K562 (cell line): ENCODE measurements around the gene HOXA5. TPM values are rescaled to one million over a fixed set of nuclear protein-coding genes. Genes with fewer than 3 reads are reported as not detected.

Experiments
- ATAC-seq: fragments of 200-7000 bp; cut with Tn5 transposase; 3 replicates; pipeline ENCODE4 v1.9.1; 2020; ENCODE audit warnings: moderate library complexity
- BruUV-seq: library from RNA; stranded (reverse); fragments of 400-500 nt; replicated peaks from 2 replicates; lab custom pipeline; 2021; lab: Mats Ljungman, UMichigan
- CTCF ChIA-PET: fragments of 300-600 bp; formaldehyde crosslinking; extraction: SDS; loops from one replicate; lab custom pipeline; 2021; ENCODE audit warnings: low intra/inter-chr PET ratio; lab: Yijun Ruan, JAX
- POLR2A ChIA-PET: fragments of 300-600, 350-650 bp; sonication (Branson Sonifier 250); formaldehyde crosslinking; extraction: SDS; loops from one replicate; lab custom pipeline; 2021; ENCODE audit warnings: antibody characterized with exemption, inconsistent platforms; lab: Yijun Ruan, JAX
- DNase-seq, 4 experiments: peaks; one replicate each; pipeline versions ENCODE4 v3.0.0 to v3.0.0-alpha.2; 2011 to 2018; ENCODE audit warnings: low spot score in 3 of 4, mixed read lengths in 3 of 4; ENCODE audit errors: extremely low read depth in 1 of 4
- FAIRE-seq: peaks from 2 replicates; lab custom pipeline; 2011; peaks lifted over from hg19 to GRCh38; lab: Jason Lieb, UNC
- H2AFZ ChIP-seq: 2 replicates; pipeline ENCODE4 v1.6.0; 2011; ENCODE audit warnings: low read depth, low read length, control low read depth, inconsistent platforms
- H3K27ac ChIP-seq: fragments of 200-600 bp; 3 replicates; pipeline ENCODE4 v1.8.0; 2011; ENCODE audit warnings: low read depth, mild to moderate bottlenecking, control low read depth, inconsistent platforms, low read length, moderate library complexity, mixed read lengths; ENCODE audit errors: extremely low read depth
- H3K27me3 ChIP-seq, 2 experiments: fragments of 300-600 bp in 1 of 2; 2 replicates in 1 of 2; 3 replicates in 1 of 2; pipeline versions ENCODE4 v1.6.0 to v1.8.0; 2011; ENCODE audit warnings: inconsistent platforms in 2 of 2, low read length in 2 of 2, mild to moderate bottlenecking in 1 of 2, mixed read lengths in 1 of 2, moderate library complexity in 1 of 2; ENCODE audit not compliant: control insufficient read depth in 2 of 2, insufficient read depth in 2 of 2
- H3K36me3 ChIP-seq: fragments of 300-600 bp; 3 replicates; pipeline ENCODE4 v1.8.0; 2011; ENCODE audit warnings: mild to moderate bottlenecking, low read length, inconsistent platforms; ENCODE audit not compliant: control insufficient read depth, insufficient read depth
- H3K4me1 ChIP-seq, 2 experiments: fragments of 200-600 bp in 1 of 2; replicated peaks in 1 of 2; 2 replicates in 1 of 2; 3 replicates in 1 of 2; pipeline versions ENCODE4 v1.5.1 to v1.8.0; 2011; ENCODE audit warnings: inconsistent platforms in 2 of 2, low read length in 2 of 2, mild to moderate bottlenecking in 1 of 2, mixed read lengths in 1 of 2, moderate library complexity in 1 of 2; ENCODE audit not compliant: control insufficient read depth in 2 of 2, insufficient read depth in 2 of 2
- H3K4me2 ChIP-seq: 2 replicates; pipeline ENCODE4 v1.6.1; 2011; ENCODE audit warnings: low read length, control low read depth, inconsistent platforms, mixed read lengths; ENCODE audit not compliant: insufficient read depth
- H3K4me3 ChIP-seq: fragments of 200-600 bp; sonication (generic), shearing (Covaris generic); 2 replicates; pipeline ENCODE4 v1.5.1; 2016; ENCODE audit warnings: control low read depth, inconsistent platforms
- H3K79me2 ChIP-seq: fragments of 200-600 bp; 3 replicates; pipeline ENCODE4 v1.8.0; 2011; ENCODE audit warnings: low read length, inconsistent platforms; ENCODE audit not compliant: control insufficient read depth, insufficient read depth
- H3K9ac ChIP-seq, 2 experiments: 2 replicates each; pipeline versions ENCODE4 v1.6.0 to v1.6.1; 2011; ENCODE audit warnings: low read depth in 2 of 2, low read length in 2 of 2, control low read depth in 1 of 2, inconsistent platforms in 1 of 2, mild to moderate bottlenecking in 1 of 2, mixed read lengths in 1 of 2; ENCODE audit not compliant: insufficient read depth in 1 of 2
- H3K9me1 ChIP-seq: one replicate; pipeline ENCODE4 v1.6.0; 2011; ENCODE audit warnings: inconsistent platforms, mild to moderate bottlenecking, low read length, moderate library complexity; ENCODE audit not compliant: control insufficient read depth, insufficient read depth
- H3K9me3 ChIP-seq: replicated peaks from 2 replicates; pipeline ENCODE4 v1.5.1; 2011; ENCODE audit warnings: low read depth, low read length, inconsistent platforms; ENCODE audit not compliant: control insufficient read depth, insufficient read depth
- H4K20me1 ChIP-seq: replicated peaks from 2 replicates; pipeline ENCODE4 v1.6.1; 2011; ENCODE audit warnings: low read length, inconsistent platforms, mixed read lengths; ENCODE audit not compliant: control insufficient read depth, insufficient read depth
- ATF6 ChIP-seq: sonication (generic); formaldehyde crosslinking; IDR thresholded peaks from 2 replicates; pipeline ENCODE4 v1.4.0; 2020; ENCODE audit warnings: mild to moderate bottlenecking, missing genetic modification reagents
- CGGBP1 ChIP-seq: fragments of 250-450 bp; sonication (Bioruptor Pico); IDR thresholded peaks from 2 replicates; pipeline ENCODE4 v1.9.0; 2021; ENCODE audit warnings: mild to moderate bottlenecking
- ETV6 ChIP-seq, 3 experiments: fragments of 150-350 bp in 1 of 3; sonication (generic) in 1 of 3; formaldehyde crosslinking in 1 of 3; IDR thresholded peaks; 2 replicates each; pipeline versions ENCODE4 v1.6.1 to v1.8.0; 2014 to 2022; ENCODE audit warnings: borderline replicate concordance in 2 of 3, low read depth in 2 of 3, antibody characterized with exemption in 1 of 3, low read length in 1 of 3, mild to moderate bottlenecking in 1 of 3, missing genetic modification reagents in 1 of 3
- KLF1 ChIP-seq: fragments of 450-650 bp; IDR thresholded peaks from 2 replicates; pipeline ENCODE4 v1.6.1; 2016; ENCODE audit warnings: missing genetic modification characterization, missing compliant biosample characterization
- PREB ChIP-seq: sonication (generic); formaldehyde crosslinking; IDR thresholded peaks from 2 replicates; pipeline ENCODE4 v1.8.1; 2023; ENCODE audit warnings: mild to moderate bottlenecking, missing genetic modification reagents
- SIX5 ChIP-seq, 2 experiments: IDR thresholded peaks; 2 replicates each; pipeline ENCODE4 v1.6.1; 2011; ENCODE audit warnings: low read length in 2 of 2, borderline replicate concordance in 1 of 2, low read depth in 1 of 2, mild to moderate bottlenecking in 1 of 2, moderate library complexity in 1 of 2; ENCODE audit not compliant: insufficient read depth in 1 of 2
- SRF ChIP-seq, 2 experiments: fragments of 250-450, 450-650 bp in 1 of 2; sonication (Bioruptor Pico) in 1 of 2; sonication (generic) in 1 of 2; formaldehyde crosslinking; IDR thresholded peaks; 2 replicates each; pipeline versions ENCODE4 v1.5.0 to v1.5.1; 2020 to 2022; ENCODE audit warnings: mild to moderate bottlenecking in 1 of 2, missing genetic modification reagents in 1 of 2
- TAF7 ChIP-seq: fragments of 450-650 bp; IDR thresholded peaks from 2 replicates; pipeline ENCODE4 v1.6.1; 2016; ENCODE audit warnings: missing genetic modification characterization, missing compliant biosample characterization
- XRCC5 ChIP-seq: fragments of 200-400 bp; formaldehyde crosslinking; IDR thresholded peaks from 2 replicates; pipeline ENCODE4 v1.6.1; 2017; ENCODE audit warnings: low read depth, mild to moderate bottlenecking, low read length
- ZBTB33 ChIP-seq: sonication (generic); formaldehyde crosslinking; IDR thresholded peaks from 2 replicates; pipeline ENCODE4 v1.8.1; 2023; ENCODE audit warnings: mild to moderate bottlenecking, missing genetic modification reagents
- ZNF586 ChIP-seq: fragments of 450-650 bp; formaldehyde crosslinking; conservative IDR thresholded peaks from 2 replicates; pipeline ENCODE4 v1.4.0; 2020; ENCODE audit warnings: mild to moderate bottlenecking, moderate library complexity
- WGBS: fragments of 100-300 bp; shearing (Covaris generic); methylation state at CpG from one replicate; pipeline ENCODE4 v1.1.6; 2016; ENCODE audit warnings: low coverage, mixed read lengths; ENCODE audit not compliant: insufficient coverage; ENCODE audit errors: missing lambda C conversion rate; 5-methylcytosine and 5-hydroxymethylcytosine counted together
- in situ Hi-C: fragments of 300-500 bp; cut with MboI; formaldehyde crosslinking; loops from 4 replicates; pipeline ENCODE4 v1.15.0; 2018; ENCODE audit warnings: inconsistent platforms, mixed read lengths
- intact Hi-C: fragments of 100-400 bp; cut with micrococcal nuclease; formaldehyde crosslinking; loops from 2 replicates; pipeline ENCODE4 v1.14.2; 2022
- polyA plus RNA-seq, 8 experiments: library from polyadenylated mRNA; depleted of rRNA in 4 of 8; stranded (reverse) in 5 of 8; unstranded in 3 of 8; fragments of >200 nt; fragmentation: Nextera tagmentation in 2 of 8; fragmentation: Illumina TruSeq in 1 of 8; extraction: Ambion mirVana in 2 of 8; extraction: Trizol in 1 of 8; gene quantifications; 2 replicates each; pipeline versions ENCODE4 v1.2.1 to v1.2.3, GENCODE V29; 2011 to 2014; ENCODE audit warnings: inconsistent platforms in 1 of 8, missing spikeins in 1 of 8
- total RNA-seq, 7 experiments: library from RNA; depleted of rRNA in 6 of 7; stranded (reverse); fragments of >200 nt in 6 of 7; fragmentation: Illumina TruSeq in 2 of 7; extraction: Trizol in 2 of 7; gene quantifications; 2 replicates each; pipeline versions ENCODE4 v1.2.1 to v1.2.3, GENCODE V29; 2011 to 2021; ENCODE audit warnings: low replicate concordance in 1 of 7

HOXA5 gene
- total and polyA plus RNA-seq, 9 of the 15 experiments (the other 6 are each of a cell fraction or from before 2014, with no cell fraction given) = 0.13 TPM; not detected in 8

GRCh38 chr7:27094304-27095049 lies 49.0 kb downstream of the HOXA5 start:
- no peaks in the 10 kb centered on the region for H4K20me1 ChIP-seq
- no peak overlapping the region for H3K27ac ChIP-seq
- H3K36me3 ChIP-seq = no peaks in the 10 kb centered on the region
- H3K9ac ChIP-seq = no peak overlapping the region
- no peak for TF ChIP-seq ZBTB33 (CRISPR knock-in tag)
- no peak for TF ChIP-seq PREB (CRISPR knock-in tag)
- TF ChIP-seq TAF7 = no peak
- TF ChIP-seq SRF (CRISPR knock-in tag; IDR thresholded peaks at IDR 0.05) = no peak
- no peak for TF ChIP-seq CGGBP1 (CRISPR knock-in tag)
- no peak for TF ChIP-seq KLF1
- no peak for TF ChIP-seq ATF6
- no peak for TF ChIP-seq ETV6 (IDR thresholded peaks at IDR 0.05; ENCODE audit: borderline replicate concordance in 1 of 2, low read depth in 2 of 2, low read length in 1 of 2)
- no peak for TF ChIP-seq ETV6 (CRISPR knock-in tag; IDR thresholded peaks at IDR 0.05; ENCODE audit: borderline replicate concordance)
- no peak for TF ChIP-seq XRCC5
- no peak for TF ChIP-seq SIX5 (IDR thresholded peaks at IDR 0.05; ENCODE audit: borderline replicate concordance in 1 of 2, insufficient read depth in 1 of 2, low read depth in 1 of 2, low read length in 2 of 2)
- no peak for TF ChIP-seq ZNF586
- POLR2A ChIA-PET = no interaction called here
- H3K4me1 ChIP-seq = peaks cover 0 to 13% of the 10 kb centered on the region in 2 experiments; a peak in 2 of 5 replicates
- H2AFZ ChIP-seq = no peak overlapping the region
- no peaks in the 10 kb centered on the region for H3K9me1 ChIP-seq
- H3K9me3 ChIP-seq = no peaks in the 10 kb centered on the region
- intact Hi-C loops = no loop called here
- H3K27me3 ChIP-seq = peaks cover 31 to 54% of the 10 kb centered on the region in 2 experiments; a peak in 4 of 5 replicates
- ATAC-seq = no peak
- no peak for DNase-seq
- H3K79me2 ChIP-seq = no peaks in the 10 kb centered on the region
- BruUV-seq = no TSS peak
- no peak overlapping the region for H3K4me2 ChIP-seq
- WGBS = 6% methylated on average over 29 of the region's 29 CpGs
- in situ Hi-C loops = no loop called here
- no peak for FAIRE-seq
- no peak overlapping the region for H3K4me3 ChIP-seq
- CTCF ChIA-PET = no interaction called here
